WTC11 (cell line): ENCODE results near the gene FOXL2NB. TPM values are rescaled to one million over a fixed set of nuclear protein-coding genes. Genes with fewer than 3 reads are reported as not detected.

ENCODE experiments used
- ATAC-seq: fragments of 200-7000 bp; cut with Tn5 transposase; 2 replicates; pipeline ENCODE4 v1.10.0; 2021; ENCODE audit warnings: mild to moderate bottlenecking, moderate library complexity
- CTCF ChIA-PET: fragments of 300-600 bp; sonication (Branson Sonifier 250); formaldehyde crosslinking; loops from one replicate; lab custom pipeline; 2021; ENCODE audit warnings: antibody characterized with exemption; lab: Charles Lee
- POLR2A ChIA-PET: fragments of 350-600 bp; sonication (Branson Sonifier 250); formaldehyde crosslinking; loops from one replicate; lab custom pipeline; 2021; ENCODE audit warnings: antibody characterized with exemption; lab: Charles Lee
- DNase-seq: peaks from one replicate; pipeline ENCODE4 v3.0.0; 2021; ENCODE audit warnings: low spot score
- H3K27ac Mint-ChIP-seq: 2 replicates; pipeline ENCODE4 v1.8.0; 2021; ENCODE audit warnings: mixed read lengths
- H3K27me3 Mint-ChIP-seq: 2 replicates; pipeline ENCODE4 v1.8.0; 2021; ENCODE audit warnings: low read depth, mild to moderate bottlenecking, moderate library complexity, mixed read lengths
- H3K36me3 Mint-ChIP-seq: 2 replicates; pipeline ENCODE4 v1.8.0; 2021; ENCODE audit warnings: mixed read lengths
- H3K4me1 Mint-ChIP-seq: 2 replicates; pipeline ENCODE4 v1.8.0; 2022; ENCODE audit warnings: mixed read lengths
- H3K4me3 Mint-ChIP-seq: 2 replicates; pipeline ENCODE4 v1.8.0; 2021; ENCODE audit warnings: mild to moderate bottlenecking, moderate library complexity, mixed read lengths
- H3K9me3 Mint-ChIP-seq: 2 replicates; pipeline ENCODE4 v1.8.0; 2021; ENCODE audit warnings: mixed read lengths
- ATF1 ChIP-seq: sonication (generic); formaldehyde crosslinking; IDR thresholded peaks from 2 replicates; pipeline ENCODE4 v1.8.1; 2023; ENCODE audit warnings: mild to moderate bottlenecking, moderate library complexity, missing genetic modification reagents
- CBFB ChIP-seq: sonication (generic); formaldehyde crosslinking; IDR thresholded peaks from 2 replicates; pipeline ENCODE4 v1.8.1; 2022; ENCODE audit warnings: mild to moderate bottlenecking, low read depth, missing genetic modification reagents
- CREM ChIP-seq: sonication (generic); formaldehyde crosslinking; IDR thresholded peaks from 2 replicates; pipeline ENCODE4 v1.8.1; 2022; ENCODE audit warnings: mild to moderate bottlenecking, missing genetic modification reagents, moderate library complexity
- ELF4 ChIP-seq: sonication (generic); formaldehyde crosslinking; IDR thresholded peaks from 2 replicates; pipeline ENCODE4 v1.8.1; 2022; ENCODE audit warnings: low read depth, mild to moderate bottlenecking, moderate library complexity, missing genetic modification reagents
- IRF2 ChIP-seq: sonication (generic); formaldehyde crosslinking; IDR thresholded peaks from 2 replicates; pipeline ENCODE4 v1.8.0; 2022; ENCODE audit warnings: low read depth, missing genetic modification reagents, borderline replicate concordance
- MYBL2 ChIP-seq: sonication (generic); formaldehyde crosslinking; IDR thresholded peaks from 2 replicates; pipeline ENCODE4 v1.8.1; 2023; ENCODE audit warnings: mild to moderate bottlenecking, moderate library complexity, missing genetic modification reagents
- NFATC4 ChIP-seq: fragments of 250-450 bp; sonication (Bioruptor Pico); IDR thresholded peaks from 2 replicates; pipeline ENCODE4 v1.9.0; 2021; ENCODE audit warnings: mild to moderate bottlenecking
- NFYB ChIP-seq: sonication (generic); formaldehyde crosslinking; conservative IDR thresholded peaks from 2 replicates; pipeline ENCODE4 v1.8.0; 2022; ENCODE audit warnings: low read depth, missing genetic modification reagents
- PRRX2 ChIP-seq: fragments of 250-450 bp; sonication (Bioruptor Pico); IDR thresholded peaks from 2 replicates; pipeline ENCODE4 v1.8.0; 2021; ENCODE audit warnings: mild to moderate bottlenecking
- RELA ChIP-seq: sonication (generic); formaldehyde crosslinking; IDR thresholded peaks from 2 replicates; pipeline ENCODE4 v1.8.1; 2022; ENCODE audit warnings: missing genetic modification reagents, mild to moderate bottlenecking, borderline replicate concordance
- RORB ChIP-seq: fragments of 250-450 bp; sonication (Bioruptor Pico); IDR thresholded peaks from 2 replicates; pipeline ENCODE4 v1.9.0; 2021; ENCODE audit warnings: mild to moderate bottlenecking
- SP1 ChIP-seq: sonication (generic); formaldehyde crosslinking; conservative IDR thresholded peaks from 2 replicates; pipeline ENCODE4 v1.8.1; 2022; ENCODE audit warnings: missing genetic modification reagents
- TCF7 ChIP-seq: sonication (generic); formaldehyde crosslinking; IDR thresholded peaks from 2 replicates; pipeline ENCODE4 v1.8.0; 2022; ENCODE audit warnings: mild to moderate bottlenecking, low read depth, missing genetic modification reagents, moderate library complexity
- TEAD1 ChIP-seq: sonication (generic); formaldehyde crosslinking; IDR thresholded peaks from 2 replicates; pipeline ENCODE4 v1.8.0; 2022; ENCODE audit warnings: mild to moderate bottlenecking, missing genetic modification reagents
- ZNF121 ChIP-seq: sonication (generic); formaldehyde crosslinking; IDR thresholded peaks from 2 replicates; pipeline ENCODE4 v1.8.0; 2023; ENCODE audit warnings: missing genetic modification reagents
- ZNF232 ChIP-seq: sonication (generic); formaldehyde crosslinking; IDR thresholded peaks from 2 replicates; pipeline ENCODE4 v1.8.0; 2022; ENCODE audit warnings: mild to moderate bottlenecking, missing genetic modification reagents
- ZNF263 ChIP-seq: sonication (generic); formaldehyde crosslinking; IDR thresholded peaks from 2 replicates; pipeline ENCODE4 v1.8.1; 2022; ENCODE audit warnings: low read depth, mild to moderate bottlenecking, moderate library complexity, missing genetic modification reagents
- ZNF396 ChIP-seq: fragments of 250-450 bp; sonication (Bioruptor Pico); IDR thresholded peaks from 2 replicates; pipeline ENCODE4 v1.8.0; 2021; ENCODE audit warnings: mild to moderate bottlenecking, moderate library complexity, borderline replicate concordance
- total RNA-seq: library from RNA; stranded (reverse); gene quantifications from 3 replicates; pipeline ENCODE4 v1.2.3, GENCODE V29; 2021
- TF ChIP-seq, protein P1 (sequence below): fragments of 250-450 bp; sonication (Bioruptor Pico); IDR thresholded peaks from 2 replicates; pipeline ENCODE4 v1.8.0; 2021; ENCODE audit warnings: mild to moderate bottlenecking
- TF ChIP-seq, protein P2 (sequence below): sonication (generic); formaldehyde crosslinking; IDR thresholded peaks from 2 replicates; pipeline ENCODE4 v1.8.0; 2022; ENCODE audit warnings: mild to moderate bottlenecking, missing genetic modification reagents
- TF ChIP-seq, protein P3 (sequence below): sonication (generic); formaldehyde crosslinking; IDR thresholded peaks from 2 replicates; pipeline ENCODE4 v1.8.1; 2023; ENCODE audit warnings: mild to moderate bottlenecking, moderate library complexity, missing genetic modification reagents
- TF ChIP-seq, protein P4 (sequence below): sonication (generic); formaldehyde crosslinking; IDR thresholded peaks from 2 replicates; pipeline ENCODE4 v1.8.0; 2022; ENCODE audit warnings: missing genetic modification reagents

The FOXL2NB gene
- total RNA-seq, 1 experiment from 2014 or later = 5.1 TPM

DNA sequence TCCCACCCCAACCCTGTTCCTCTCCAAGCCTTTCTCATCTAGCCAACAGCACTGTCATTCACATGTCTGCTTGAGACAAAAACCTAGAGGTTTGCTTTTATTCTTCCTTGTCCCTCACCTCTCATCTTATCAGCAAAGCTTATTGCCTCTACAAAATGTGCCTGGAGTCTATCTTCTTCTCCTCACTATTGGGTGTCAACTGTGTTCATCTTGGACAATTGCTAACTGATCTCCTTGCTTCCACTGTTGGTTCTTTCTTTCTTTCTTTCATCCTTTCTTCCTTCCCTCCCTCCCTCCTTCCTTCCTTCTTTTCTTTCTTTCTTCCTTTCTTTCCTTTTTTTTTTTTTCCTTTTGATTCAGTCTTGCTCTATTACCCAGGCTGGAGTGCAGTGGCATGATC is 48.3 kb upstream of the FOXL2NB start:
- POLR2A ChIA-PET = interaction anchor here (0.6 kb wide), 1 partner anchor 191 kb away, joined by 4 read pairs; no protein-coding TSS in a partner anchor
- H3K4me3 Mint-ChIP-seq = no peak overlapping the region

DNA sequence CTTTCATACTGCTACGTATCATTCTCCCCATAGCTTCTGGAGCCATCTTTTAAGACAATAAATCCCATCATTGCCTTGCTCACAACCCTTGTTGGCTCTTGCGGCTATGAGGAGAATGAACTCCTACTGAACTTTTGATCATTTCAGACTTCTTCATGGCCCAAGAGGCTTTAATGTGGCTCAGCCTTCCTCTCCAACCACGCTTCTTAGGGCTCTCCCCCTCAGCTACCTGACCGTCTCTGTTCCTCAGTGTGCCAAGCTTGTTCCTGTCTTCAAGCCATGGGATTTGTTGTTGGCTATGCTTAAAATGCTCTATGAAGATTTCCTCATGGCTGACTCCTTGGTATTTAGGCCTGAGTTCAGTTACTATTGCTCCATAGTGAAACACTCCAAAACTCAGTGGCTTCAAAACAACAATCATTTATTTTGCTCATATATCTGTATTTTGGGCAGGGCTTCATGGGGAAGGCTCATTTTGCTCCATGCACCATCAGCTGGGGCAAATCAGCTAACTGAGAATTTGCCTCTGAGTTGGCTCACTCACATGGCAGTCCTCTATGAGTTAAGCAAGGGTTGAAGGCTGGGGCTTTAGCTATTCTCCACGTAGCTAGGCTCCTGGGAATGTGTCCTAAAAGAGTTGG is 47.5 kb upstream of the FOXL2NB start:
- TF ChIP-seq, protein P1, sequence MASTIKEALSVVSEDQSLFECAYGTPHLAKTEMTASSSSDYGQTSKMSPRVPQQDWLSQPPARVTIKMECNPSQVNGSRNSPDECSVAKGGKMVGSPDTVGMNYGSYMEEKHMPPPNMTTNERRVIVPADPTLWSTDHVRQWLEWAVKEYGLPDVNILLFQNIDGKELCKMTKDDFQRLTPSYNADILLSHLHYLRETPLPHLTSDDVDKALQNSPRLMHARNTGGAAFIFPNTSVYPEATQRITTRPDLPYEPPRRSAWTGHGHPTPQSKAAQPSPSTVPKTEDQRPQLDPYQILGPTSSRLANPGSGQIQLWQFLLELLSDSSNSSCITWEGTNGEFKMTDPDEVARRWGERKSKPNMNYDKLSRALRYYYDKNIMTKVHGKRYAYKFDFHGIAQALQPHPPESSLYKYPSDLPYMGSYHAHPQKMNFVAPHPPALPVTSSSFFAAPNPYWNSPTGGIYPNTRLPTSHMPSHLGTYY (CRISPR knock-in tag) = no peak
- TF ChIP-seq CBFB (CRISPR knock-in tag) = no peak
- no peak for TF ChIP-seq RELA (CRISPR knock-in tag)
- TF ChIP-seq ZNF121 (CRISPR knock-in tag) = no peak
- TF ChIP-seq, protein P2, sequence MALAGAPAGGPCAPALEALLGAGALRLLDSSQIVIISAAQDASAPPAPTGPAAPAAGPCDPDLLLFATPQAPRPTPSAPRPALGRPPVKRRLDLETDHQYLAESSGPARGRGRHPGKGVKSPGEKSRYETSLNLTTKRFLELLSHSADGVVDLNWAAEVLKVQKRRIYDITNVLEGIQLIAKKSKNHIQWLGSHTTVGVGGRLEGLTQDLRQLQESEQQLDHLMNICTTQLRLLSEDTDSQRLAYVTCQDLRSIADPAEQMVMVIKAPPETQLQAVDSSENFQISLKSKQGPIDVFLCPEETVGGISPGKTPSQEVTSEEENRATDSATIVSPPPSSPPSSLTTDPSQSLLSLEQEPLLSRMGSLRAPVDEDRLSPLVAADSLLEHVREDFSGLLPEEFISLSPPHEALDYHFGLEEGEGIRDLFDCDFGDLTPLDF = no peak
- no peak for TF ChIP-seq ZNF263 (CRISPR knock-in tag)
- no peak for TF ChIP-seq IRF2
- TF ChIP-seq SP1 (CRISPR knock-in tag) = no peak
- no peak for TF ChIP-seq ZNF232 (CRISPR knock-in tag)
- TF ChIP-seq NFYB (CRISPR knock-in tag) = no peak
- TF ChIP-seq RORB (CRISPR knock-in tag) = no peak
- H3K27me3 Mint-ChIP-seq = no peaks in the 10 kb centered on the region; the same call in 1 of the 2 replicates
- no peaks in the 10 kb centered on the region for H3K36me3 Mint-ChIP-seq
- no peaks in the 10 kb centered on the region for H3K4me1 Mint-ChIP-seq
- ChIA-PET CTCF (interaction anchor here (5.1 kb wide), 1 partner anchor 16 kb away, joined by 49 read pairs; no protein-coding TSS in a partner anchor), POLR2A (interaction anchor here (0.6 kb wide), 1 partner anchor 192 kb away, joined by 4 read pairs; no protein-coding TSS in a partner anchor)
- DNase-seq (no peak), ATAC-seq (no peak)
- H3K9me3 Mint-ChIP-seq = no peaks in the 10 kb centered on the region
- no peak overlapping the region for H3K27ac Mint-ChIP-seq
- no peak overlapping the region for H3K4me3 Mint-ChIP-seq

More for the DNA sequence above, 48.3 kb upstream of the FOXL2NB start:
- H3K27ac Mint-ChIP-seq = no peak overlapping the region
- no peaks in the 10 kb centered on the region for H3K4me1 Mint-ChIP-seq
- DNase-seq = no peak
- no peak for TF ChIP-seq TCF7 (CRISPR knock-in tag)
- TF ChIP-seq ELF4 (CRISPR knock-in tag) = no peak
- TF ChIP-seq NFATC4 (CRISPR knock-in tag) = no peak
- TF ChIP-seq, protein P3, sequence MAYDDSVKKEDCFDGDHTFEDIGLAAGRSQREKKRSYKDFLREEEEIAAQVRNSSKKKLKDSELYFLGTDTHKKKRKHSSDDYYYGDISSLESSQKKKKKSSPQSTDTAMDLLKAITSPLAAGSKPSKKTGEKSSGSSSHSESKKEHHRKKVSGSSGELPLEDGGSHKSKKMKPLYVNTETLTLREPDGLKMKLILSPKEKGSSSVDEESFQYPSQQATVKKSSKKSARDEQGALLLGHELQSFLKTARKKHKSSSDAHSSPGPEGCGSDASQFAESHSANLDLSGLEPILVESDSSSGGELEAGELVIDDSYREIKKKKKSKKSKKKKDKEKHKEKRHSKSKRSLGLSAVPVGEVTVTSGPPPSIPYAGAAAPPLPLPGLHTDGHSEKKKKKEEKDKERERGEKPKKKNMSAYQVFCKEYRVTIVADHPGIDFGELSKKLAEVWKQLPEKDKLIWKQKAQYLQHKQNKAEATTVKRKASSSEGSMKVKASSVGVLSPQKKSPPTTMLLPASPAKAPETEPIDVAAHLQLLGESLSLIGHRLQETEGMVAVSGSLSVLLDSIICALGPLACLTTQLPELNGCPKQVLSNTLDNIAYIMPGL (CRISPR knock-in tag) = no peak
- TF ChIP-seq MYBL2 = no peak
- TF ChIP-seq SP1 (CRISPR knock-in tag) = no peak
- no peak for TF ChIP-seq PRRX2 (CRISPR knock-in tag)
- no peak for TF ChIP-seq TEAD1 (CRISPR knock-in tag)
- TF ChIP-seq ZNF396 (CRISPR knock-in tag) = no peak
- no peak for TF ChIP-seq ATF1 (CRISPR knock-in tag)
- no peak for TF ChIP-seq CREM
- TF ChIP-seq, protein P4, sequence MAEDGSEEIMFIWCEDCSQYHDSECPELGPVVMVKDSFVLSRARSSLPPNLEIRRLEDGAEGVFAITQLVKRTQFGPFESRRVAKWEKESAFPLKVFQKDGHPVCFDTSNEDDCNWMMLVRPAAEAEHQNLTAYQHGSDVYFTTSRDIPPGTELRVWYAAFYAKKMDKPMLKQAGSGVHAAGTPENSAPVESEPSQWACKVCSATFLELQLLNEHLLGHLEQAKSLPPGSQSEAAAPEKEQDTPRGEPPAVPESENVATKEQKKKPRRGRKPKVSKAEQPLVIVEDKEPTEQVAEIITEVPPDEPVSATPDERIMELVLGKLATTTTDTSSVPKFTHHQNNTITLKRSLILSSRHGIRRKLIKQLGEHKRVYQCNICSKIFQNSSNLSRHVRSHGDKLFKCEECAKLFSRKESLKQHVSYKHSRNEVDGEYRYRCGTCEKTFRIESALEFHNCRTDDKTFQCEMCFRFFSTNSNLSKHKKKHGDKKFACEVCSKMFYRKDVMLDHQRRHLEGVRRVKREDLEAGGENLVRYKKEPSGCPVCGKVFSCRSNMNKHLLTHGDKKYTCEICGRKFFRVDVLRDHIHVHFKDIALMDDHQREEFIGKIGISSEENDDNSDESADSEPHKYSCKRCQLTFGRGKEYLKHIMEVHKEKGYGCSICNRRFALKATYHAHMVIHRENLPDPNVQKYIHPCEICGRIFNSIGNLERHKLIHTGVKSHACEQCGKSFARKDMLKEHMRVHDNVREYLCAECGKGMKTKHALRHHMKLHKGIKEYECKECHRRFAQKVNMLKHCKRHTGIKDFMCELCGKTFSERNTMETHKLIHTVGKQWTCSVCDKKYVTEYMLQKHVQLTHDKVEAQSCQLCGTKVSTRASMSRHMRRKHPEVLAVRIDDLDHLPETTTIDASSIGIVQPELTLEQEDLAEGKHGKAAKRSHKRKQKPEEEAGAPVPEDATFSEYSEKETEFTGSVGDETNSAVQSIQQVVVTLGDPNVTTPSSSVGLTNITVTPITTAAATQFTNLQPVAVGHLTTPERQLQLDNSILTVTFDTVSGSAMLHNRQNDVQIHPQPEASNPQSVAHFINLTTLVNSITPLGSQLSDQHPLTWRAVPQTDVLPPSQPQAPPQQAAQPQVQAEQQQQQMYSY (CRISPR knock-in tag) = no peak
- H3K36me3 Mint-ChIP-seq = no peaks in the 10 kb centered on the region
- CTCF ChIA-PET = interaction anchor here (1.0 to 5.1 kb wide), 4 partner anchors 17 to 304 kb away, joined by 3 to 49 read pairs (median 4); no protein-coding TSS in a partner anchor
- H3K27me3 Mint-ChIP-seq = no peaks in the 10 kb centered on the region; the same call in 1 of the 2 replicates
- H3K9me3 Mint-ChIP-seq = no peaks in the 10 kb centered on the region
- no peak for ATAC-seq
